Skeletal muscle cell (primary cell): ENCODE results near the gene FPGS.
"Not testable (repeated sequence)": the region's sequence is repeated elsewhere in the genome, so short reads cannot be mapped to it uniquely, and the experiment has no call there.

Experiments used
- DNase-seq: peaks from one replicate; pipeline ENCODE4 v3.0.0-alpha.2; 2010; ENCODE audit warnings: low read depth
- H3K4me3 ChIP-seq: 2 replicates; pipeline ENCODE4 v1.5.1; 2011; ENCODE audit warnings: low read depth, mild to moderate bottlenecking, control low read depth, low read length, moderate library complexity

FPGS gene

GRCh38 chr9:127802576-127803443, at the start of gene FPGS:
TSS of gene FPGS (plus strand) at chr9:127802882. CDS start at chr9:127802925, 43 bp downstream.
- peak within 1 kb of the TSS; percentile 89 for H3K4me3 ChIP-seq
- peak; percentile 64 for DNase-seq

- H3K4me3 ChIP-seq, result no peak overlapping the region
- no peak for DNase-seq
Observed at GRCh38 chr9:127753148-127753547, 49.5 kb upstream of the FPGS start.

GRCh38 chr9:127753622-127754021, 49.1 kb upstream of the FPGS start:
- no peak overlapping the region for H3K4me3 ChIP-seq
- no peak for DNase-seq

GRCh38 chr9:127754099-127755060, 48.3 kb upstream of the FPGS start:
- no peak overlapping the region for H3K4me3 ChIP-seq
- no peak for DNase-seq

GRCh38 chr9:127755061-127756060, 47.3 kb upstream of the FPGS start:
- no peak for DNase-seq
- H3K4me3 ChIP-seq, result no peak overlapping the region

- no peak overlapping the region for H3K4me3 ChIP-seq
- no peak for DNase-seq
Observed at GRCh38 chr9:127756233-127756632, 46.4 kb upstream of the FPGS start.

- H3K4me3 ChIP-seq, DNase-seq: not testable (repeated sequence)
Observed at GRCh38 chr9:127756776-127757175, 45.9 kb upstream of the FPGS start.

- no peak for DNase-seq
- no peak overlapping the region for H3K4me3 ChIP-seq
Observed at GRCh38 chr9:127758843-127759242, 43.8 kb upstream of the FPGS start.

GRCh38 chr9:127761061-127761460, 41.6 kb upstream of the FPGS start:
- H3K4me3 ChIP-seq, result no peak overlapping the region
- no peak for DNase-seq

GRCh38 chr9:127761491-127761956, 41.2 kb upstream of the FPGS start:
- H3K4me3 ChIP-seq, result no peak overlapping the region
- no peak for DNase-seq

GRCh38 chr9:127762111-127762676, 40.5 kb upstream of the FPGS start:
- H3K4me3 ChIP-seq, result no peak overlapping the region

GRCh38 chr9:127763918-127764384, 38.7 kb upstream of the FPGS start:
- DNase-seq, result no peak
- no peak overlapping the region for H3K4me3 ChIP-seq

More at GRCh38 chr9:127762111-127762676, 40.5 kb upstream of the FPGS start:
- no peak for DNase-seq

- no peak for DNase-seq
Observed at GRCh38 chr9:127765418-127765817, 37.3 kb upstream of the FPGS start.

GRCh38 chr9:127767410-127767809, 35.3 kb upstream of the FPGS start:
- DNase-seq, result no peak
- H3K4me3 ChIP-seq, result no peak overlapping the region

More at GRCh38 chr9:127765418-127765817, 37.3 kb upstream of the FPGS start:
- H3K4me3 ChIP-seq, result no peak overlapping the region

GRCh38 chr9:127767909-127768331, 34.8 kb upstream of the FPGS start:
- no peak overlapping the region for H3K4me3 ChIP-seq
- peak; percentile 40 for DNase-seq

- DNase-seq, result no peak
Observed at GRCh38 chr9:127768698-127769097, 34.0 kb upstream of the FPGS start.

GRCh38 chr9:127769101-127769500, 33.6 kb upstream of the FPGS start:
- no peak overlapping the region for H3K4me3 ChIP-seq
- no peak for DNase-seq

More at GRCh38 chr9:127768698-127769097, 34.0 kb upstream of the FPGS start:
- H3K4me3 ChIP-seq, result no peak overlapping the region

GRCh38 chr9:127769929-127770582, 32.6 kb upstream of the FPGS start:
- no peak for DNase-seq
- no peak overlapping the region for H3K4me3 ChIP-seq
